Lung (tissue), 13 donors: ENCODE measurements around the gene BAIAP2. TPM values are rescaled to one million over a fixed set of nuclear protein-coding genes. Genes with fewer than 3 reads are reported as not detected.

Experiments used
- ATAC-seq: fragments of 200-7000 bp; cut with Tn5 transposase; one replicate; pipeline ENCODE4 v1.9.1; 2020; ENCODE audit warnings: moderate number of reproducible peaks; ENCODE audit not compliant: insufficient read depth, low FRiP score
- DNase-seq, 3 donors: peaks; one replicate each; pipeline ENCODE4 v3.0.0-alpha.2; 2013 to 2017
- H3K27ac ChIP-seq, 2 donors: one replicate each; pipeline ENCODE4 v1.5.1; 2013; ENCODE audit warnings: mild to moderate bottlenecking in 2 of 2, moderate library complexity in 2 of 2, control low read depth in 1 of 2, inconsistent platforms in 1 of 2, low read depth in 1 of 2, low read length in 1 of 2
- H3K27me3 ChIP-seq, 3 donors: one replicate each; pipeline ENCODE4 v1.5.1; 2013; ENCODE audit warnings: low read length in 2 of 3; ENCODE audit not compliant: control insufficient read depth in 3 of 3, insufficient read depth in 3 of 3
- H3K36me3 ChIP-seq, 4 donors: one replicate each; pipeline ENCODE4 v1.5.1; 2013; ENCODE audit warnings: low read length in 4 of 4, mild to moderate bottlenecking in 1 of 4, moderate library complexity in 1 of 4; ENCODE audit not compliant: control insufficient read depth in 4 of 4, insufficient read depth in 4 of 4
- H3K4me1 ChIP-seq, 5 donors: one replicate each; pipeline ENCODE4 v1.5.1; 2013; ENCODE audit warnings: low read length in 5 of 5, mild to moderate bottlenecking in 2 of 5, moderate library complexity in 1 of 5; ENCODE audit not compliant: control insufficient read depth in 5 of 5, insufficient read depth in 5 of 5
- H3K4me3 ChIP-seq: one replicate; pipeline ENCODE4 v1.5.1; 2013; ENCODE audit warnings: mild to moderate bottlenecking, control low read depth, moderate library complexity
- H3K9ac ChIP-seq, 2 donors: one replicate each; pipeline ENCODE4 v1.5.1; 2013; ENCODE audit warnings: low read length in 2 of 2, control low read depth in 1 of 2; ENCODE audit not compliant: insufficient read depth in 1 of 2
- H3K9me3 ChIP-seq, 4 donors: one replicate each; pipeline ENCODE4 v1.5.1; 2013; ENCODE audit warnings: low read length in 3 of 4, mild to moderate bottlenecking in 1 of 4, moderate library complexity in 1 of 4; ENCODE audit not compliant: control insufficient read depth in 4 of 4, insufficient read depth in 3 of 4
- CTCF ChIP-seq: IDR thresholded peaks from 2 replicates; pipeline ENCODE4 v1.5.1; 2012; ENCODE audit warnings: mild to moderate bottlenecking; ENCODE audit errors: control extremely low read depth, extremely low read depth
- WGBS, 2 donors: extraction: QIAGEN DNeasy Blood & Tissue Kit; methylation state at CpG; one replicate each; pipeline ENCODE4 v1.1.7; 2013; 5-methylcytosine and 5-hydroxymethylcytosine counted together
- polyA plus RNA-seq, 2 donors: library from polyadenylated mRNA; stranded (reverse); fragments of 200-250 nt; gene quantifications; one replicate each; pipeline ENCODE4 v1.2.1, GENCODE V29; 2013
- small RNA-seq: library from RNA; depleted of rRNA; stranded (forward); fragments of <200 nt; gene quantifications from one replicate; pipeline ENCODE3, GENCODE V24; 2014; ENCODE audit warnings: low replicate concordance
- total RNA-seq, 2 donors: library from RNA; depleted of rRNA in 1 of 2; stranded (reverse); fragments of >200 nt in 1 of 2; gene quantifications; one replicate each; pipeline ENCODE4 v1.2.1, GENCODE V29; 2014 to 2021
- donor health status: control.
- donor health status: control.
- donor health status: Bipolar disorder and iron deficiency.
- donor health status: healthy.
- donor health status: DM: yes; HTN: yes; CAD: no.

The BAIAP2 gene
- total and polyA plus RNA-seq, 4 donors = 59.2 to 141 (median 77.7) TPM

- H3K27ac ChIP-seq = no peak within 1 kb of the TSS
- DNase-seq = peak in 1 of 3 donors; percentile 17
- ATAC-seq = no peak
Observed at GRCh38 chr17:81166033-81166492, 131.1 kb downstream of the BAIAP2 start, which contains the start of gene AATK. Gene AATK, minus strand, starts transcription at chr17:81166221. Its CDS starts 229 bp downstream, at chr17:81165992.

More at GRCh38 chr17:81166033-81166492, 131.1 kb downstream of the BAIAP2 start, which contains the start of gene AATK:
- WGBS, 2 donors = 2 to 3% methylated on average over 21 to 62 of the region's 62 CpGs
- TF ChIP-seq CTCF = no peak
- H3K27me3 ChIP-seq = peaks cover 0 to 3% (median 3%) of the 10 kb centered on the region in 3 donors
- no peaks in the 10 kb centered on the region for H3K36me3 ChIP-seq
- no peak within 1 kb of the TSS for H3K4me3 ChIP-seq
- peaks cover 0 to 15% (median 3%) of the 10 kb centered on the region in 5 donors for H3K4me1 ChIP-seq
- H3K9me3 ChIP-seq = no peaks in the 10 kb centered on the region
- no peak within 1 kb of the TSS for H3K9ac ChIP-seq

Small RNAs within 50 kb of the gene (small RNA-seq; reads per million reads assigned to genes)
- gene MIR1250 = not detected
- gene MIR3065 = 67.0 reads per million, percentile 98 among the genes with 10 or more reads in this experiment
- not detected for gene MIR657

Other genes starting within 250 kb of the BAIAP2 start
- gene CHMP6, start 43.3 kb upstream of the BAIAP2 start, total RNA-seq = 10 to 100 TPM; 18.2 to 36.3 TPM
- gene CHMP6, start 43.3 kb upstream of the BAIAP2 start, polyA plus RNA-seq = 10 to 100 TPM; 31.5 to 32.9 TPM
- gene PVALEF, start 130.4 kb downstream of the BAIAP2 start, total RNA-seq = not detected
- not detected for gene PVALEF, start 130.4 kb downstream of the BAIAP2 start, polyA plus RNA-seq
- 10 to 100 TPM in 1 of 2 donors, 1 to 10 TPM in 1; 9.6 to 54.6 TPM for gene AATK, start 131.1 kb downstream of the BAIAP2 start, total RNA-seq
- gene AATK, start 131.1 kb downstream of the BAIAP2 start, polyA plus RNA-seq = 10 to 100 TPM; 20.8 to 26.7 TPM
- 10 to 100 TPM in 1 of 2 donors, 1 to 10 TPM in 1; 9.9 to 14.5 TPM for gene CEP131, start 187.8 kb downstream of the BAIAP2 start, total RNA-seq
- gene CEP131, start 187.8 kb downstream of the BAIAP2 start, polyA plus RNA-seq = 10 to 100 TPM in 1 of 2 donors, 1 to 10 TPM in 1; 7.0 to 11.9 TPM
- 10 to 100 TPM; 20.7 to 48.7 TPM for gene TEPSIN, start 203.9 kb downstream of the BAIAP2 start, total RNA-seq
- 10 to 100 TPM; 29.1 to 33.1 TPM for gene TEPSIN, start 203.9 kb downstream of the BAIAP2 start, polyA plus RNA-seq
- 10 to 100 TPM; 12.7 to 51.1 TPM for gene NDUFAF8, start 204.2 kb downstream of the BAIAP2 start, total RNA-seq
- gene NDUFAF8, start 204.2 kb downstream of the BAIAP2 start, polyA plus RNA-seq = 10 to 100 TPM; 23.1 to 36.7 TPM